Measurements from ENCODE around the gene PRKG1.
A peak's percentile ranks its signal among the peaks of the same experiment; 100 is the strongest.
"Not testable (repeated sequence)": the region's sequence is repeated elsewhere in the genome, so short reads cannot be mapped to it uniquely, and the experiment has no call there.

Gene PRKG1

DNA sequence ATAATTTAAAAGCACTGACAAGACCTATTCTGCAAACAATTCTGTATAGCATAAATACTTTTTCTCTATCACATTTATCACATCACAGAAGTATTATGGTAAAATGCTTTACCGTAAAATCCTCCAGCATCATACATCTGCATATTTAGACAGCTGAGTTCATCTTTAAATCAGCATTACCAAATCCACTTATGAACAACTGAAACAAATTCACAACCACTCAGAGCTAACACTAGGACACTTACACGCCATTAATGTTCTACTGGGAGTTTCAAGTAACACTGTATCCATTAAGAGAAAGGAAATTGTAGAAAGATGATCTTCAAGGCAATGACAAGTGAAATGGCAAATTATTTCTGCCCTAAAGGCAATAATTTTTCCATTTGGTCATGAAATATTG is 1134.1 kb downstream of the PRKG1 start:
- no peak for DNase-seq

DNA sequence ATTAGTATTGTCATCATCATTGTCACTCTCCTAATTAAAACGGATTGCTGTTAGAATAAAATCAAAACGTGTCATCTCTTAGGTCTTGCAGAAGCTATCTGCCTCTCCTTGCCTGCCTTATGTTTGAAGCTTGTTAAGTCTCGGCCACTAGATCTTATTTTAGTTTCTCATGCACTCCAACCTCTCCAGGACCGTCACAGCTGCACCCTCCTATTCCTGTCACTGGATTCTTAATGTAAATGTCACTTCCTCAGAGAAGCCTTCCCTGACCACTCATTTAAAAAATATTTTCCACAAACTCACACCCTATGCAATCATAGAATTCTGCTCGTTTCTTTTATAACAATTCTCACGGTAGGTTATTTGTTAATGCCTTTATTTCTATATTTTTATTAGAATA is 1135.9 kb downstream of the PRKG1 start:
- no peak for DNase-seq

DNA sequence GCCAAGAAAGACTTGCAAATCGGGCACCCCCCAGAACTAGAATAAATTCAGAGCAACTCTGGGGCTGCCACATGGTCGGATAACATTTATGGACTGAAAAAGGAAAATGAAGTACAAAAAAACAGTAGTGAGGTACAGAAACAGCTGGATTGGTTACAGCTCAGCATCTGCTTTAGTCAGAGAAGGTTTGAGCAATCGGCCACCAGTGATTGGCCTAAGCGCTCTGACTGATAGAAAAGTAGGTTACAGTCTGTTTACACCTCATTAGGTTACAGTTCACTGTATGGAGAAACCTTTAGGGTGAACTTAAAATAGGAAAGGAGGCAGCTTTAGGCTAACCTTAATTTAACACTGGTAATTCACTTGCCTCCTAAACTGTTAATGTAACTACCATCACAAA is 1137.8 kb downstream of the PRKG1 start:
- no peak for DNase-seq

DNA sequence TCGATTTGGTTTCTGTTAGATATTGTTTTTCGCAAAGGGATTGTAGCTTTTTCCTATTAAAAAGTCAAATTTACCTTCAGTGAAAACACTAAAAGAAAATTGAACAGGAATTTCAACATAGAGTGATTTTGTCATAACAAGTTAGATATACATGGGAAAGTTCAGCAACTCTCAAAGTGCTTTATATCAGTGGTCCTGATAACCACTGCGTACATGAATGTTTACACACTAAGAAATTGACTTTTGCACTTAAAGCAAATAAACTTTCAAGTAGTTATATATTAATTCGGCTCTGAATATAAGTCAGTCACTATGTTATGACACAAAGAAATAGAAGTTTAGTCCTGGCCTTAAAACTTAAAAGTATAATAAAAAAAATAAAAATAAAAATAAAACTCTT is 1138.5 kb downstream of the PRKG1 start:
- no peak for DNase-seq

DNA sequence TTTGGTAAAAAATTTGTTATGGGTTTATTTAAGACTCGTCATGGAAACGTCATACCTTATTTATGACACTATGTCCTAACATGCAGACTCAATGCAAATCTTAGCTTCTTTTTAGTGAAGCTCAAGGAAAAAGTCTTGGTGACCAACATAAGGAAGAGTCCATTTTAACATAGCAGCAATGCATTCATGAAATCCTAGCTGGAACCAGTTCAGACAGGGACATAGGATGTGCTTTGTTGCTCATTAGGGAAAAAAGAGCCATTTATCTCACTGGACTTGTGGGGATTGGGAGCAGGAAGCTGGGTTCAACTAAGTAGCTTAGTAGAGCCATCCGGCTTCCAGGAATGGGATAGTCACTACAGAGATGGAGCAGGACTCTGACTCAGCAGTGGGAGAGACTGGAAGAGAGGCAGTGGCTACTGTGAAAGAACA is 1139.0 kb downstream of the PRKG1 start:
- no peak for DNase-seq

DNA sequence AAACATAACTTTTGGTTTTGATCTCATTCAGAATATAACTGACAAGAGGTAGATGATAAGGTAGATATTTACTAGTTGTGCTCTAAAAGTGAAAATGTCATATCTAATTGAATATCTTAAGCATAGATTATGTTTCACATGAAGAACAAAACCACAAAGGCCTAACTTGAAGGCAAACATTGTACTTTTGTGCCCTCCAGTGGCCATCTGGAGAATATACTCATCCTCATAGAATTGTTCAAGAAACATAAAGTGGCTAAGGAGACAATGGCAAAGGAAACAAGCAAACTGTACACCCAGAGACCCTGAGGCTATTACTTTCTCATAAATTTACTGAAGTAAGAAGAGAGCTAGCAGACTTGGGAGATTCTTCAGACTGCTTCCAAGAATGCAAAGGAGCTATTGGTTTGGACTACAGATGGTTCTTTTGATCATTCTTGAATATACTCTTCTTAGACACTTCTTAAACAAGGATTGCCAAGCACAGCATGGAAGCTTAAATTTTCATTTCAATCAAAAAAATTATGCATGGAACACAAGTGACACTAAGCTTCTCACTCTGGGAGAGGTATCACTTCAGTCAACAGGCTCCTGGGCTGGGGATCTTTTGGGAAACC is 1141.6 kb downstream of the PRKG1 start:
- DNase-seq: peak; percentile 63

DNA sequence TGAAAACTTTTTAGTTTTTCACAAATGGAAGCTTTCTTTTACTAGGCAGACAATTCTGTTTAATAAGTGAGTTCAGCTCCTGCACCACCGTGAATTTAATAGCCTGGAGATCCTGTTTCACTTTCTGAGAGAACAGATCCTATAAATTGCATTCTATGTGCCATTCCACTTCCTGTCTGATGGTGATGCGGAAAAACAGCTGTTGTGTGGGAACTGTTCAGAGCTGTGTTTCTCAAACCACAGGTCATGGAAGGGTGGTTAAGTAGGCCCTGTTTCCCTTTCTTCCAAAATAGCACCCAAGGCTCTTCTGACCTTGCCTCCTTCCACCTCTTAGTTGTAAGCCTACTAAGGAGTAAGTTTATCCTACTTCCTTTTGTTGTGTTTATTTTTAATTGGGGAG is 1142.6 kb downstream of the PRKG1 start:
- DNase-seq: peak; percentile 82

DNA sequence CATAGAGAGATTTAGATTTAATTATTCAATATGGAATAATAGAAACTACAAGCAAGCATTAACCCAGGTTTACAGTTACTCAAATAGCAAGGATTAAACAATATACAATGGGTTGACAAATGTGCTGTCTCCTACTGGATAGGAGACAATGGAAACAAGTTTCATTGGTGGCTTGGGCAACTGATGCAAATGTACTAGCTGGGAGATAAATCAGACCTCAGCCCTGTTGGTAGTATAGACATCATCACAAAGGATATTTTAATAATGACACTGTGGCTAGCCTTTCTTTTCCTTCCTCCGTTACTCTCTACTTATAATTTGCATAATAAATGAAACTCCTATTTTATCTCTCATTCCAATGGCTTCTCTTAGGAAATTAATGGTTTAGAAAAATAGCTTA is 1143.2 kb downstream of the PRKG1 start:
- no peak for DNase-seq

DNA sequence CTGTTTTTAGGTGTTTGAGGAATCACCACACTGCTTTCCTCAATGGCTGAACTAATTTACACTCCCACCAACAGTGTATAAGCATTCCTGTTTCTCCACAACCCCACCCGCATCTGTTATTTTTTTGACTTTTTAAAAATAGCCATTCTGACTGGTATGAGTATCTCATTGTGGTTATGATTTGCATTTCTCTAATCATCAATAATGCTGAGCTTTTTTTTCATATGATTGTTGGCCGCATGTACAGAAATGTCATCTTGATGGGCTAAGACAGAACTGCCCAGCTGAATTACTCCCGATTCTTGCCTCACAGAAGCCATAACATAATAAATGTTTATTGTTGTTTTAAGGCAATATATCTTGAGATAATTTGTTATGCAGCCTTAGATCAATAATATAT is 1146.7 kb downstream of the PRKG1 start:
- no peak for DNase-seq

DNA sequence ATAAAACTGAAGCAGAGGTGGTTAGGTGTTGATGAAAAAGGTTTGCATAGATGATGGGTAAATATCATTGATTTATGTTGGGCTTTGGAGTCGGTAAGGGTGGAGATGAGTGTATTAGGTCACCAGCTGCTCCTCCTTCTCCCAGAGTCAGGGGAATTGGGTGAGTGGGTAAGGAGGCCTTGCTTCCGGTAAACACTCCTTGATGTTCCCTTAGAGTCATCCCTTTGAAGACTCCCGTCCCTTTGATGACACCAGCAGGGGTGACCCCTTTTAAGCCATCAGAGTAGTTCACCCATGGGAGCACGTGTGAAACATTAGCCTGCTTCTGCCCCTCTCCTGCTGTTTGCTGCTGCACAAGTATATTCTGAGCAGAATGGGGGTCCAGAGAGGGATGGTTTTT is 1147.6 kb downstream of the PRKG1 start:
- DNase-seq: no peak

DNA sequence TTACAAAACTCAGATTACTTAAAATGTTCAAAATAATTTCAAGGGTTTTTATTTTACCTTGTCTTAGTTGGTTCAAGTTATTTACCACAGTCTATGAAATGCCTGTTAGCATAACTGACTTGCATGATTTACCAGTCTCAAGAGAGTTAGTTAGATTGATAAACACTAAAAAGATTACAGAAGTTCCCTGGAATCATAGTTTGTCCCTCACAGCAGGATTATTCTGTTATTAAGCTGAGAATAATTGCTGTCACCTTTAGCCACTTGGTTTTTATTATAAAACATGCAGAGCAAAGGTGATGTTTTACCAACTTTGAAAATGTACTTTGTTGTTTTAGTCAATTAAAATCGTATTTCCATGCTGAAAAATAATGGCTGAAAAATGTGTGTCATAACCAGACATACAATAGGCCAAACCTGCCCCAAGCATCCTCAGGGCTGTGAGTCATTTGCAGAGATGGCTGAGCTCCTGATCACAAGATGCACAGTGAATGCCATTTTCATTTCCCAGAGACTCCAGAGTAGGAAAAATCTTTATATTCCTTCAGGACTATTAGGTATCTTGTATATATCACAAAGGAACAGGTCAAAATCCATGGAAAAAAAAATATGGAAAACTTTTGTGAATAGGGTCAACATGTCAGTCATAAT is 1152.0 kb downstream of the PRKG1 start:
- no peak for DNase-seq

DNA sequence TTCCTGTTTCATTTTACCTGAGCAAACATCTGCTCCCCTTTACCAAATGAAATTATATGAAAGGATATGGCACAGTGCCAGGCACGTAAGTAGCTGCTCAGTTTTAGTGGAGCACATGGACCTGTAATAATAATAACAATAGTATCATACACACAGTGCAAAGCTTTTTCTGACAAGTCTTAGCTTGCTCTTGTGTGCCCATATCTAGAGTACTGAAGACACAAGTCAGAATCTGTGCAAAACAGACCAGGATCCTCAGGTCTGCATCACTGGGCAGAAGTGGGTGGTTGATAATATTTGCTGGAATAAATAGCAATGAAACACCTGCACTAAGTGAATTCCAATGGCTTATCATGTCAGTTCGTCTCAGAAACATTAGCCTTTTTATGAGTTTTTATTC is 1154.3 kb downstream of the PRKG1 start:
- no peak for DNase-seq

DNA sequence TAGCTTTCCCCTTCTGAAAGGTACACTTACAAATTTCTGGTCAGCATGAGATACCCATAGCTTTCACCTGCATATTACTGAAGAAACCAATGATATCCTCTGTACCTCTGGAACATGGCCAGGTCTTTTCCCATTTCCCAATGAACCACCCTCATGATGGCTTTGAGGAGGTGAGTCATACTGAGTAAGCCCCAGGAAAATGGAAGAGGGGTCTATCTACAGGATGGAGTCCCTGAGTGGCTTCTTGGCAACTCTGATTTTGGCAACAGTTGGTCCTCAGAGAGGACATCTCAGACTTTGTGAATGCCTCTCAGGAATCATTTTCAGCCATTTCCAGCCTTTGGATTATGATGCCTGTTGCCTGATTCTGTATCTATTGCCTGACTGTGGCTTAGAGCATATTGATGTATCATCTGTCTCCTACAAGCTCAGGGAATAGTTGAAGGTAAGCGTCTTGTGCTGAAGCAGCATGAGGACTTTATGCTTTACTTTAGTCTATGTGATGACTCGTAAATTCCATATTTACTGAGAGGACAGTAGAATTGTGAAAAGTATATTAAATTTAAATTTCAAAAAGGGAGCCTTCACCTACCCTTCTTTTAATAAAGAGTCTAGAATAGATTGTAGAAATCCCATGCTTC is 1155.1 kb downstream of the PRKG1 start:
- no peak for DNase-seq

DNA sequence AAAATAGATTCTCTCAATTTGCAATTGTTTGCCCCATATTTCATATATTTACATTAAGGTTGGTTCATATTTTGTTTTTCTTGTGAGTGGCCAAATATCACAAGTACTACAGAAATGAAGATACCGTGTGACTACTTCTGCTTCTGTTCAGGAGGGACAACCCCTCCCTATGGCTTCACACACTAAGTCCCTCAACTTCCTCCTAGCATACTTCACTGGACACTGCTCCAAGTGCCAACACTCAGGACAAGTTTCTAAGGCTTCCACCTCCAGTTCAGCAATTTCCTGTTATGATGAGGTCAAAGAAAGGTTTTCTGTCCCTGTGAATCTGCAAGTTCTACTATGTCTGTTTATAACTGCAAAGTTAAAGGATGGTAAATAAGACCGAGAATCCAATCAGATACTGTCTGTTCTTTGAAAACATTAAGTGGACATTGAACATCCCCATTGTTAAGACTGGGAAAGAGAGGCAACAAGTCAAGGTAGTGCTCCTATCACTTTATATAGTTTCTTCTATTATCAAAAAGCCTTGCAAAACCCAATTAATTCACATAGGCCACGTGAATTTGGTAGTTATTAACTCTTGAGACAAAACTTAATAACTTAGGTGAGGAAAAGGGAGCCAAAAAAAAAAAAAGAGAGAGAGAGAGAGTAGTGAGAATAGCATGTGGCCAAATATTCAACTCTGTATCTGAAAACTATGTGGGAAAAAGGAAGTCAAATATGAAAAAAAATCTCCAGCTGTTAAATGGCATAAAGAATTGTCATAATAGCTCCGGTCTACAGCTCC is 1158.5 kb downstream of the PRKG1 start:
- peak; percentile 74 for DNase-seq

DNA sequence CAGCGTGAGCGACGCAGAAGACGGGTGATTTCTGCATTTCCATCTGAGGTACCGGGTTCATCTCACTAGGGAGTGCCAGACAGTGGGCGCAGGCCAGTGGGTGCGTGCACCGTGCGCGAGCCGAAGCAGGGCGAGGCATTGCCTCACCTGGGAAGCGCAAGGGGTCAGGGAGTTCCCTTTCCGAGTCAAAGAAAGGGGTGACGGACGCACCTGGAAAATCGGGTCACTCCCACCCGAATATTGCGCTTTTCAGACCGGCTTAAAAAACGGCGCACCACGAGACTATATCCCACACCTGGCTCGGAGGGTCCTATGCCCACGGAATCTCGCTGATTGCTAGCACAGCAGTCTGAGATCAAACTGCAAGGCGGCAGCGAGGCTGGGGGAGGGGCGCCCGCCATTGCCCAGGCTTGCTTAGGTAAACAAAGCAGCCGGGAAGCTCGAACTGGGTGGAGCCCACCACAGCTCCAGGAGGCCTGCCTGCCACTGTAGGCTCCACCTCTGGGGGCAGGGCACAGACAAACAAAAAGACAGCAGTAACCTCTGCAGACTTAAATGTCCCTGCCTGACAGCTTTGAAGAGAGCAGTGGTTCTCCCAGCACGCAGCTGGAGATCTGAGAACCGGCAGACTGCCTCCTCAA is 1159.2 kb downstream of the PRKG1 start:
- not testable (repeated sequence) for DNase-seq

DNA sequence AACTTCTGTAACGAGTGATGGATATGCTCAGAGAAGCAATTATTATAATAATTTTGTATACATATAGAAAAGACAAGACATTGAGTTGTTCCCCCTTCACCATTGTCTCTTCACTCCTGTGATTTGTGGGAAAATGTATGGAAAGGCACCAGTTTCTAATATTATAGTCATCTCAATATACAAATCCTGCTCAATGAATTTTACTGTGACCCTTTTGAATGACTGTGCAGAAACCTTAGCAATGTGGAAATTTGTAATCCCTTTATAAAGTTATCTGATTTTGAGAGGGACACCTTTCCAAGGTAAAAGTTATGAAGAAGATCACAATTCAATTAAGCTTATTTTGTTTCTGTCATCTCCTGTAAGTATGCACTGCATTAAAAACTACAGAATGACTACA is 1165.5 kb downstream of the PRKG1 start:
- no peak for DNase-seq

DNA sequence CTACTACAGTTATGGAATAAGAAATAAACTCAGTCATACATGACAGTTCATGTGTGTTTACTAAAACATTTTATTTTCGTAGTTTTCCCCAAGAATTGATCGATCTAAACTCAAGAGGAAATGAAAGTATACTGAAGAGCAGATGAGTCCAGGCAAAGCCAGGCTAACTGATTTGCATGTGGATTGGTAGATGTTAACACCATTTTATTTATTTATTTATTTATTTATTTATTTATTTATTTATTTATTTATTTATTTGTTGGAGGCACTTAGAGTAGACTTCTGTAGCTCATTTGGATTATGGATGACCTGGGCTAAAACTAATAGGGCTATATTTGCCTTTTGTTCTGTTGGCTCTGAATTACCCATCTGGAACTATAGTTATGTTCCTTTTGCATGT is 1171.3 kb downstream of the PRKG1 start:
- no peak for DNase-seq

DNA sequence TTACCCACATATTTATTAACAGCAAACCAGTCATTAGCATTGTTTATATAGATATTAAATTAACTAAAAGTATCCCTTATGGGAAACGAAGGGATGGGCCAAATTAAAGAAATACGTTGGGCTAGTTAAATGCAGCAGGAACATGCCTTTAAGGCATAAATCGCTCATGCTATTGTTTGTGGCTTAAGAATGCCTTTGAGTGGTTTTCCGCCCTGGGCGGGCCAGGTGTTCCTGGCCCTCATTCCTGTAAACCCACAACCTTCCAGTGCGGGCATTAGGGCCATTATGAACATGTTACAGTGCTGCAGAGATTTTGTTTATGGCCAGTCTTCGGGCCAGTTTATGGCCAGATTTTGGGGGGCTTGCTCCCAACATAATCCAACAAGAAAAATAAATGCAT is 1173.6 kb downstream of the PRKG1 start:
- DNase-seq: not testable (repeated sequence)

DNA sequence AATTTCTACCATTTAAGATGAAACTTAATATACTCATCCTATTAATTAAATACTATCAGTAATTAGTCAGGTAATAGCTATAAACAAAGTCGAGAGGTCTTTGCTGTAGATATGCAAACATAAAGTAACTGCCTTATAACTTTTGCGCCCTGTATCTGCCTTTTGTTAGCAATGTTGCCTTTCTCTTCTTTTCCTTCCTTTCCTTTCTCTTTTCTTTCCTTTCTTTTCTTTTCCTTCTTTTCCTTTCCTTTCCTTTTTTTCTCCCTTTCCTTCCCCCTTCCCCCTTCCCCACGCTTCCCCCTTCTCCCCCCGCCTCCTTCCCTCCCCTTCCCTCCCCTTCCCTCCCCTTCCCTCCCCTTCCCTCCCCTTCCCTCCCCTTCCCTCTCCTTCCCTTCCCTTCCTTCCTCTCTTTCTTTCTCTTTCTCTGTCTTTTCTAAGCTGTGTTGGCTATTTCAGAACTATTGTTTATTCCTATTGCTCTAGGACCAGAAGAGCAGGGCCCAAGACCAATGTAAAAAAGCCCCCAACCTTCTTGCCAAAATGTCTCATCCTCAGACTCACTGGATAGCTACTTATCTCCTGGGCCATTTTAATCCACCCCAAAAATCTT is 1174.5 kb downstream of the PRKG1 start:
- DNase-seq: no peak

DNA sequence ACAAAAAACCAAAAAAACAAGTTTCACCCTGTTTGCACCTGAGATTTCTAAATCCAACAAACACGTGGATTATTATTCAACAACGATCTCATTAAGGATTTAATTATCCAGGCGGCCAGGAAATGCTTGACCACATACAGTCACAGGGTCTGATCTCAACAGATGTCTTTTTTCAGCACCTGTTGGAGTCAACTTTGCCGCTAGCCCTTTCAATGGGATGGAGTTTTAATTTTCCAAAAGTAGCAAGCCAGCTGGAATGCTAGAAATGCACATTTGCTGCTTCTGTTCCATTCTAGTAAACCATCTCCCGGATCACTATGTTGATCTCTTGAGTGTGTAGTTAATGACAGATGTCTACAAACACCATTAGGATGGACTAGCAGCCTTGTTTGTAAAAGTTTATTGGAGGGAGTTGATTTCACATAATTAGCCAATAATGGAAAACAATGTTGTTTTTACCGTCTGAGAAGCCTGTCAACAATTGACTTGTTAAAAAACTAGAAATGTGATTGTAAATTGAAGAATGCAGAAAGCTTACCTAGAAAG is 1175.6 kb downstream of the PRKG1 start:
- no peak for DNase-seq

DNA sequence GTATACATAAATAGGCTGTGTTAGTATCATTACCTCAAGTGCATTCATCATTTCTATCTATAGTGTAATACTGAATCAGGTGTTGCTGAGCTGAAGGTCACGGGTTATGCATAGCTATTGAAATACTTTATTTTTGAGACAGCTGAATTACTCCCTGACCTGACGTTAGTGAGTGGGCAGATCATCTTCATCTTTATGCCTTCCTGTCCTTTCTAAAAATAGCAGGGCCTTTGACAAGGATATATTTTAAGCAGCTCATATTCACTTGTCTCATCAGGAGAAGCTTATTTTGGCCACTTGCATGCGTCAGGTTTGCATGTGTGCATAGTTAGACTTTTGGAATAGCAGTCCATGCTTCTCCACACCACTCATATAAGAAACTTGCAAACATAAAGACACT is 1176.2 kb downstream of the PRKG1 start:
- no peak for DNase-seq

DNA sequence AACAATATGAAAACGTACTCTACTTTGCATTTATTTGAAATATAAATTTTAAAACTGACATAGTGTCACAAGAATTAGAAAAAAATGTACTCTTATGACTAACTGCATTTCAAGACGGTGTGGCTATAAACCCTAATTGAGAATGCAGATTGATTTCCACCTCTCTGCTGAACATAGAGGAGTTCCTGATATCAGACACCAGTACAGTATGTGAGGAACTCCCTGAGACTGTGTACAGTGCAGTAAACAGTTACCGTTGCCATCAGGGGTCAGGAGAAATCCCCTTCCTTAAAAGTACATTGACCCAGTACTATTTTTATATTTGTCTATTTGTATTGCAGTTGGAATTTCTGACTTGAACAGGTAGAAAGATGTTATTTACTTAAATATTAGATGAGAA is 1178.0 kb downstream of the PRKG1 start:
- no peak for DNase-seq
